Endothelial cell of hepatic sinusoid (primary cell): Measurements from ENCODE around the gene IMPDH1.
"Not testable (repeated sequence)": the region's sequence is repeated elsewhere in the genome, so short reads cannot be mapped to it uniquely, and the experiment has no call there.

Source experiments
- in situ Hi-C: cut with HindIII; loops from 2 replicates; pipeline ENCODE4 v1.10.0; 2017; ENCODE audit warnings: low sequenced_read_pairs

The IMPDH1 gene

DNA sequence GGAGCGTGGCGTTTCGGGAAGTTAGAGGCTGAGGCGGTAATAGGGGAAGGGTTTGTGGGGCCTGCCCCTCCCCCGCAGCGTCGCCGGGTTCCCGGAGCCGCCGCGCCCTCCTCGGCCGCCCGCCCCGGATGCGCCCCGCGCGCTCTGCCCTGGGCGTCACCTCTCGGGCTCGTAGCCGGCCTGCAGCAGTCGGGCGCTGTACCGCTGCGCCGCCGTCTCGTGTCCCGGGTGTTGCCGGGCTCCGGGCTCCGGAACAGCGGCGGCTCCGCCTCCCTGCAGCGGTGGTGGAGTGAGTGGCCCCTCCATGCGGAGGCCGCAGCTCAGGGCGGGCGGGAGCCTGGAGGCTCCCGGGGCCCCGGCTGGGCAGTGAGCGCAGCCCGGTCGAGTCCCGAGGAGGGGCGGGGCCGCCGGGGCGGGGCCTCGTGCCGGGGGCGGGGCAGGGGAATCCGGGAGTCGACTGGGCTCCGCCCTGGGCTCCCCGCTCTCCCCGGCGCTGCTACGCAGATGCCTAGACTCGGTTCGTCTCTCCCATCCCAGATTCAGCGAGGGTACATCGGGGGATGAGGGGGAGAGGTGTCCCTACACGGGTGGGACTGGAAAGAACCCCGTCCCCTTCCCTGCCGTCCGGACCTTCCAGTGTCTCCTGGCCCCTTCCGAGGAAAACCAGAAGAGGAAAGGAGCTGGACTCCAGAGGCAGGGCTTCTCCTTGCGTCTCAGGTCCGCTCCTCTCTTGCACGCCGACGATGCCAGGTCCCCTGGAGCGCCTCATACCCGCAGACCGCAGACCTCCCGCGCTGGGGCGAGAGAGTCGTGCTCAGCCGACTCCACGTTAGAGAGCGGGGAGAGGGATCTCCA, at the start of gene IMPDH1:
Gene IMPDH1, minus strand, starts transcription at position 387 of the 855 bp plus-strand sequence. Its CDS starts 81 bp downstream, at position 306.
- in situ Hi-C loops, result loop anchor here (5.0 to 10.0 kb wide), 2 partner anchors 55 to 58 kb away; no protein-coding TSS in a partner anchor

DNA sequence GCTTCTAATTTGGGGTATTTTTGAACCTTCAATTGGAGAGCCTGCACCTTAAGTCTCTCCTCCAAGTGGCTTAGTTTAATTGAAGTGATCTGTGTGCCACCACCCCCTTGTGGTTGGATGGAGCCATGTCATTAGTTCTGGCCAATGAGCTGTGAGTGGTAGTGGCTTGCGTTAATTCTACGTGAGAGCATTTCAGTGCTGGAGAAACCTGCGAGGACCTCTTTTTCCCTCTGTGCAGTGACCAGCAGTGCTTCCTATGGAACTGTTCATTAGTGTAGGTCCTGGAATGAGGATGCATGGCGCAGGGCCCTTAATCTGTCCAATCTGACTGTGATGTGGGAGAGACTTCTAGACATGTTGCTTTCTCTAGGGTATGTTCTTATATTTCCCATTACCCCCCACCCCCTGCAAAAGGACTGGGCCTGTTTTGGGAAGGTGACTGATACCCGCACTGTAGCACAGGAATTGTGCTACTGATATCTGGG, 49.7 kb upstream of the IMPDH1 start:
- in situ Hi-C loops, result no loop called here

DNA sequence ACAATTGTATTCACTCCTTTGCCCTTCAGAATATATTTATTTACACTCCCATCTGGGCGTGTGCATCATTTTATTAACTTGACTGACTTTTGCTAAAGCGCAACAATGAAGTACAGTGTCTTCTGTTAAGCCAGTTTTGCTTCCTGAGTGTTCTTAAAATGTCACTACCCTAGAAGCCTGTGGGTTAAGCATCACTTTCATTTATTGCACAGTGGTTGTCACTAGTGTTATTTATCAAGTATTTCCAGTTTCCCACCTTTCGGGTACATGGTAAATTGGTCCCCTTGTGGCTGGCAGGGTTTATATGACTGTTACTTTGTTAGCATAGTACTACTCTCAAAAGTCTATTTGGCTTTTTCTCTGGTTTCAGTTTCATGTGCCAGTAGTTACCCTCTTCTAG, 49.2 kb upstream of the IMPDH1 start:
- in situ Hi-C loops, result no loop called here

DNA sequence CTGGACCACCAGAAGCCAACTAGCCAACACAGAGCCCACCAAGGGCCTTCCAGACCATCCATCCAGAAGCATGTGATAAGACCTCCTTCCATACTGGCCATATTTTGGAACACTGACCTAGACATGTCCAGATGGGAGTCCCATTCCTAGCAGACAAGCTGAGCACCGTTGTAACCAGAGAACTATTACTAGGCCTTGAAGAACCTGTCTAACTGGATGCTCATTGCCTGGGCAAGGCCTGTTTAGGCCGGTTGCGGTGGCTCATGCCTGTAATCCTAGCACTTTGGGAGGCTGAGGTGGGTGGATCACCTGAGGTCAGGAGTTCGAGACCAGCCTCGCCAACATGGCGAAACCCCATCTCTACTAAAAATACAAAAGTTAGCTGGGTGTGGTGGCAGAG, 47.6 kb upstream of the IMPDH1 start:
- in situ Hi-C loops, result not testable (repeated sequence)

DNA sequence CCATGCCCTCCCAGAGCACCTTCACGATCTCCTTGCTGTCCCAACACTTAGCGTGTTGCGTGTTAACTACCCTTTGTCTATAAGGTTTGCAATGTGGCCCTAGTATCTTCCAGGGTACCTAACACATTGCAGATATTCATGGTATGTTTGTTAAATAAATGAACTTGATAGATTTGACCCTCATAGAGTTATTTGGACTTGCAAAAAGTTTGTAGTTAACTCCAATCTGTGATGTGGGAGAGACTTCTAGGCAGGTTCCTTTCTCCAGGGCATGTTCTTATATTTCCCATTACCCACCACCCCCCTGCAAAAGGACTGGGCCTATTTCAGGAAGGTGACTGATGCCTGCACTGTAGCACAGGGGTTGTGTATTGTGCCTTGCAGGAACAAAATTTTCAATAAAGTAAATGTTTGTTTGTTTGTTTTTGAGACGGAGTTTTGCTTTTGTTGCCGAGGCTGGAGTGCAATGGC, 46.5 kb upstream of the IMPDH1 start:
- in situ Hi-C loops, result no loop called here

DNA sequence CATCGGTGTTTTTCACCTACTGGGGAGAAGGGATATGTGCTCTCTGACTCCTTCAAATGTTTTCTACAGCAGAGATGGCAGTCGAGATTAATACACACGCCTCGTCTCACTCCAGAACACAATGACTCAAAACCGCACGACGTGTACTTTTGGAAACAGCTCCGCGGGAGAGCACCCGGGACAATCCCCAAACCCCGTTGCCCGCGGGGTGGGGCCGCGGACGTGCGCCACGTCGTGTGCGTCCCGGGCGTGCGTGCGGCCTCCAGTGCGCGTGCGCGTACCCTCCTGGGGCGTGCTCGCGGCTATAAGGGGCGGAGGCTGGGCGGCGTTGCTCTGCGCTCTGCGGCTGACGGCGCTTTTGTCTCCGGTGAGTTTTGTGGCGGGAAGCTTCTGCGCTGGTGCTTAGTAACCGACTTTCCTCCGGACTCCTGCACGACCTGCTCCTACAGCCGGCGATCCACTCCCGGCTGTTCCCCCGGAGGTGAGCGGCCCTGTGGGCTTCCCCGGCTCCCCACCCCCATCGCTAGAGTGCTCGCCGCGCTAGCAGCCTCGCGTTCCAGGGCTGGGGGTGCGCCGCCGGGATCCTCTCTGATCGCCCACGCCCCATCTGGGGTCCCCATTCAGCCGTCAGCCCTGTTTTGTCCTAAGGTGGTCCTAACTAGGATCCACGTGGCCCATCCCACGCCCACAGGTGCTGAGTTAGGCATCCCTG, 45.9 kb upstream of the IMPDH1 start, which contains the start of gene HILPDA:
Gene HILPDA, plus strand, starts transcription at position 336 of the 712 bp plus-strand sequence. CDS start 1,391 bp downstream, outside the sequence.
- in situ Hi-C loops, result no loop called here

DNA sequence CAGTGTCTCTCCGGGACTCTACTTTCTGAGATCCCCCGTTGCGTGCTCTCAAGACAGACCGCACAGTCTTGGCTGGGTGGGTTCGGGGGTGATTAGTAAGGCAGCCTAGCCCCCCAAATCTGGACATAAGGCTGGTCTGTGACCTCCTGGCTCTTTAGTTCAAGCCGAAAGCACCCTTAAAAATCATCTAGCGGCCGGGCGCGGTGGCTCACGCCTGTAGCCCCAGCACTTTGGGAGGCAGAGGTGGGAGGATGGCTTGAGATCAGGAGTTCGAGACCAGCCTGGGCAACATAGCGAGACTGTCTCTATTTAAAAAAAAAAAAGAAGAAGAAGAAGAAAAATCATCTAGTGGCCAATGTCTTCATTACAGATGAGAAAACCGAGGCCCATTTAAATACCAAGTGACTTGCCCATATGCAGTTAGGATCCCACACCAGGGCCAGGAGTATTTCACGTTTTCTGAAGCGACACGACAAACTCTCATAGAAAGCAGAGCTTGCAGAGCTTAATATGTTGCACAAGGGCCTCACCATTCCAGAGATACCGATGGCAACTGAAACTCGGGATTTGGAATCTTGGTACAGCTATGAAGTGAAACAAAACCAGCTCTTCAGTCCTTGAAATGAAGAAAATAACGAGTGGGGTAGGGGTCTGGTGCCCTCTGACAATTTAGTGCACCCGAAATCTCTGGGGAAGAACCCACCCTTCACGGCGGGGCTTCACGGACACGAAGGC, 45.2 kb upstream of the IMPDH1 start:
- in situ Hi-C loops, result no loop called here

DNA sequence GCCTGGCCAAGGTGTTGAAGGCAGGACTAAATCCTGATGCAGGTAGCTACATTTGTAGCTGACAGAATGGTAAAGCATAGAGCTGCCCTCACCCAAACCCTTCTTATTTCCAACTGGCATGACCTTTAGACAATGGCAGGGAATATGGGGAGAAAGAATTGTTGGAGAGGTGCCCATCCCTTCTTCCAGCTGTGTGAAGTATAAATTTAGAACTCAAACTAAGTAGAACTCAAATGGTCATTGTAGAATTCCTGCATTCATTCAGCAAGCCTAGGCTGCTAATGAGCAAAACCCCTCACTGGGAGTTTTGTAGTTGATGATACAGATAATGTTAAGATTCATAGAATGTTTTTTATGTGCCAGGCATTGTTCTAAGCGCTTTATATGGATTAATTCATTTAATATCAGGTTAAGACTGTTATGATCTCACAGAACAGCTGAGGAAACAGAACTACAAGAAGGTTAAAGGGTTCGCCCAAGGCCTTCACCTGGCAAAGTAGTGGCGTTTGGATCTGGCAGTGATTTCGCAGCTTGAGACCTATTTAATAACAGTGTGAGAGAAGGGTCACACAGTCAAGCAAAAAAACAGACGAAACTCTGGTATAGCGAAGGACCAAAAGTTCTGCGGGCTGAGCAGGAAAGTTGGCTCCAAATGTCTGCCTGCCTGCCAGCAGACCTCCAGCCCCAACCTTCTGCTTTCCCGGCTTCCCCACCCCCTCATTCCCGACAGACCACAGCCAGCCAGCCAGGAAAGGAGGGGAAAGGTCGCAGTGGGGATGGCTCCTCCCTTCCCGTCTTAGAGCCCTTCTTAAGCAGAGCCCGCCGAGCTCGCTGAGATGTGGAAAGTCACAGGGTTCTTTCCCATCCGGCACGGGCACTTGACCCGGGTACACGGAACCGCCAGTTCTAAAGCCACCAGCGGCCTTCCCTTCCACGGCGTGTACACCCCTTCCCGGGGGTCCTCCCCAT, 44.3 kb upstream of the IMPDH1 start:
- in situ Hi-C loops, result no loop called here

DNA sequence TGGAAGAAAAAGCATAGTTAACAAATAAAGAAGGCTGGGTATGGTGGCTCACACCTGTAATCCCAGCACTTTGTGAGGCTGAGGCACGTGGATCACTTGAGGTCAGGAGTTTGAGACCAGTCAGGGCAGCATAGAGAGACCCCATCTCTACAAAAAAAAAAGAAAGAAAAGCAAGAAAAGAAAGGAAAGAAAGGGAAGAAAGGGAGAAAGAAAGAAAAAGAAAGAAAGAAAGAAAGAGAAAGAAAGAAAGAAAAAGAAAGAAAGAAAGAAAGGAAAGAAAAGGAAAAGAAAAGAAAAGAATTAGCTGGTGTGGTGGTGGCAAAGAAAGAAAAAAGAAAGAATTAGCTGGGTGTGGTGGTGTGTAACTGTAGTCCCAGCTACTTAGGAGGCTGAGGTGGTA, 42.8 kb upstream of the IMPDH1 start:
- in situ Hi-C loops, result no loop called here

DNA sequence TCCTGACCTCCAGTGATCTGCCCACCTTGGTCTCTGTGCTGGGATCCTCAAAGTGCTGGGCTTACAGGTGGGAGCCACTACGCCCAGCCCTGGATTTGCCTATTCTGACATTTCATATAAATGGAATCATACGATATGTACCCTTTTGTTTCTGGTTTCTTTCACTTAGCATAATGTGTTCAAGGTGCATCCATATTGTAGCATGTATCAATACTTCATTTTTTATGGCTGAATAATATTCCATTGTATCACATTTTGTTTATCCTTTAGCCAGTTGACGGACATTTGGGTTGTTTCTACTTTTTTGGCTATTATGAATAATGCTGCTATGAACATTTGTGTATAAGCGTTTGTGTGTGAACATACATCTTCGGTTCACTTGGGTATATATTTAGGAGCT, 41.1 kb upstream of the IMPDH1 start:
- in situ Hi-C loops, result no loop called here

DNA sequence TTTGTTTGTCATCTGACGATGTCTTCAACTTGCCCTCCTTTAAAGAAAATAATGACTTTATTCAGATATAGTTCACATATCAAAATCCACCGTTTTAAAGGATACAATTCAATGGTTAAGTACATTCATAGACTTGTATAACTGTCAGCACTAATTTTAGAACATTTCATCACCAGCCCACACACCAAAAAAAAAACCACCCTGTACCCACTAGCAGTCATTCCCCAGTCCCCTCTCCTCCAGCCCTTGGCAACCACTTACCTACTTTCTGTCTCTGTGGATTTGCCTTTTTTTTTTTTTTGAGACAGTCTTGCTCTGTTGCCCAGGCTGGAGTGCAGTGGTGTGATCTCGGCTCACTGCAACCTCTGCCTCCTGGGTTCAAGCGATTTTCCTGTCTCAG, 40.6 kb upstream of the IMPDH1 start:
- in situ Hi-C loops, result no loop called here

DNA sequence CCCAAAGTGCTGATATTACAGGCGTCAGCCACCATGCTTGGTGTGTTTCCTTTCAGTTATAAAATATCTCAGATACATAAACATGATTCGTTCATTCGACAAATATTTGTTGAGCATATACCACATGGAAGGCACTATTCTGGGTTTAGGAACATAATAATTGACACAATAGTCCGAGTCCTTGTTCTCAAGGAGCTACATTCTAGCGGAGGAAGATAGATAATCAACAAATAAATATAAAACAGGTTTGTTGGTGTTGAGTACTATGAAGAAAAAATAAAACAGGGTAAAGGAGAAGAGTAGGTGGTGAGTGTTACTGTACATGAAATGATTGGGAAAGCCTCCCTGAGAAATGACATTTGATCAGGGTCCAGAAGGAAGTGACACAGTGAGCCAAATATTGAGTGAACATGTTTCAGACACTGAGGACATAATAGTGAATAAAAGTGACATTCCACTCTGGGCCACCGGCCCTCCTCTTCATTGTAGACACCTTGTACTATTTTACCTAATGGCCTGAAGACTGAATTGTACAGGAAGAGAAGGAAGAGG, 39.0 kb upstream of the IMPDH1 start:
- in situ Hi-C loops, result loop anchor here (10.0 kb wide), 1 partner anchor 54 kb away; no protein-coding TSS in a partner anchor

DNA sequence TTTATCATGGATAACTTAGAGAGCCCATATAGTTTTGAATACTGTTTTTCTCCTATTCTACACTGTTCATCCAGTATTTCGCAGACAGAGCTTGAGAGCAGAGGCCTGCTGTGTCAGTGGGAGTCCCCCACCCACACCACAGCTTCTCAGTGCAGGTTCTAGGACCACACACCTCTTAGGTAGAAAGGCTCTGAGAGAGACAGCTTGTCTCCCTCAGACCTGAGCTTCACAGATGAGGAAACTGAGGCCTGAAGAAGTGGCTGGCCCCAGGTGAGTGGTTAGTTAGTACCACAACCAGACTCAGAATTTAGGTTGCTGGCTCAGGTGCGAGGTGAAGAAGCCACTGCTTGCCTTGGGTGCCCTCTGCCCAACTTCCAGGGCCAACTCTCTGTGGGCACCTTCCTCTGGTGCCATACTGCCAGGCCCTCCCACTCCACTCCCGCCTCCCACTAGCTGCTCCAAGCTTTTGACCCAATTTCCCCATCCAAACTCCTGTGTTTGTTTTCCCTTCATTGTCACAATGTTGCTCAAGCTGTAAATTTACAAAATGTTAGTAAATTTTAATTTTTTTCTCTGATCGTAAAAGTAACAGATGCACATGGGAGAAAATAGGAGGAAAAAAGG, 38.3 kb upstream of the IMPDH1 start:
- in situ Hi-C loops, result loop anchor here (10.0 kb wide), 1 partner anchor 53 kb away; no protein-coding TSS in a partner anchor

DNA sequence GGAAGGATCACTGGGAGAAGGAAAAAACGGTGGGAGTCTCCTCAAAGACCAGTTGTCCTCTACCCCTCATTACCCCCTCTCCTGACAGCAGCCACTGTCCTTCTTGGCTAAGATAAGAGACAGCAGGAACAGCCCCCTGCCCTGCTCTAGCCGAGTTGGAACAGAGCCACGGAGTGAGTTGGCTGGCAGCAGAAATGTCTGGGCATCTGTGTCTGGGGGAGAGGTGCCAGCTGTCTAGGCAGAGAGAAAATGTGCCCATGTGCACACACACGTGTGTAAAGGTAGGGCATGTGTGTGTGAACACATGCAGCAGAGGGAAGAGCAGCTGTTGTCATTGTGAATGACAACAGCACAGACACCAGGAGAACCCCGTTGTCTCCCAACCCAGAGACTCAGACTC, 36.5 kb upstream of the IMPDH1 start:
- in situ Hi-C loops, result loop anchor here (10.0 kb wide), 1 partner anchor 52 kb away; no protein-coding TSS in a partner anchor

DNA sequence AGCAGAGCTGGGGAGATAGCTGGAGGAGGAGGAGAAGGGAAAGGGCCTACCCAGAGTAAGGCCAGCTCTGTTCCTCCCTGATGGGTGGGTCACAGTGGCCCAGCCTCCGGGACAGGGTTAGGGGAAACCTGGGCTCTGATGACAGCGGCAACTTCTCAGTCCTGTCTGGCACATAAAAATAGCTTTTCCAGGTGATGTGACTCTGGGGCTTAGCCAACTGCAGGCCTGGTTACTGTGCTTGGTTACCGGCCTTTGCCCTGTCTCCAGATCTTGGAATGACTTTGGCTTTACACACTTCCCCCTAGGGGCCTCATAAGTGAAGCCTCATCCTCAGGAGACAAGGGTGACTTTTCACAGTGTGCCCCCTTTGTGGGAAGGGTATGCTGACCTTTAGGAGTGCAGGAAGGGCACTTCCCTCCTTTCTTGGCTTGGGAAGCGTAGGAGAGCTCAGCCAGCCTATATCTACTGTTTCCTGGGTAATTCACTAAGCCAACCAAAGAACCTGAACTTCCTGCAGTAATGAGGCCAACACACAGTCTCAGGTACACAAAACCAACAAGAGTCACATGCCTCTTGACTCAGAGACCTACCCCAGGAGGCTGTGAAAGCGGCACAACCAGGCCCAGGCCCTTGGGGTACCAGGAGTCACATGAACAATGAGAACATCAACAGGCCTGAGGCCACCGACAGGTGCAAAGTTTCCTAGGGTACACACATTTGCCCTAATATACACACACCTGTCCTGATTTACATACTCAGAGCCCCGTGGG, 34.2 kb upstream of the IMPDH1 start:
- in situ Hi-C loops, result loop anchor here (10.0 kb wide), 1 partner anchor 49 kb away; no protein-coding TSS in a partner anchor

DNA sequence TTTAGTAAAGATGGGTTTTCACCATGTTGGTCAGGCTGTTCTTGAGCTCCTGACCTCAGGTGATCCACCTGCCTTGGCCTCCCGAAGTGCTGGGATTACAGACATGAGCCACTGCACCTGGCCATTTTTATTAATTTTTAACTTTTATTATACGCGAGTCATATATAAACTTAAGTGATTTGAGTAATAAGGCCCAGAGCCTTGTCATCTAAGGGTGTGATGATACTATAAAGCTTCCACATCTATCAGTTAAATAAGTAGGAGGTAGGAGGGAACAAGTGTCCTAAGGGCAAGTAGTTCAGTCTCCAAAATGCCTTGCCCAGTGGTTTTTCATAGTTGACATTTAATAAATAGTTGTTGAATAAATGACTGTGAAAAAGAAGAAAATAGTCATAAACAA, 32.6 kb upstream of the IMPDH1 start:
- in situ Hi-C loops, result loop anchor here (10.0 kb wide), 1 partner anchor 48 kb away; no protein-coding TSS in a partner anchor

DNA sequence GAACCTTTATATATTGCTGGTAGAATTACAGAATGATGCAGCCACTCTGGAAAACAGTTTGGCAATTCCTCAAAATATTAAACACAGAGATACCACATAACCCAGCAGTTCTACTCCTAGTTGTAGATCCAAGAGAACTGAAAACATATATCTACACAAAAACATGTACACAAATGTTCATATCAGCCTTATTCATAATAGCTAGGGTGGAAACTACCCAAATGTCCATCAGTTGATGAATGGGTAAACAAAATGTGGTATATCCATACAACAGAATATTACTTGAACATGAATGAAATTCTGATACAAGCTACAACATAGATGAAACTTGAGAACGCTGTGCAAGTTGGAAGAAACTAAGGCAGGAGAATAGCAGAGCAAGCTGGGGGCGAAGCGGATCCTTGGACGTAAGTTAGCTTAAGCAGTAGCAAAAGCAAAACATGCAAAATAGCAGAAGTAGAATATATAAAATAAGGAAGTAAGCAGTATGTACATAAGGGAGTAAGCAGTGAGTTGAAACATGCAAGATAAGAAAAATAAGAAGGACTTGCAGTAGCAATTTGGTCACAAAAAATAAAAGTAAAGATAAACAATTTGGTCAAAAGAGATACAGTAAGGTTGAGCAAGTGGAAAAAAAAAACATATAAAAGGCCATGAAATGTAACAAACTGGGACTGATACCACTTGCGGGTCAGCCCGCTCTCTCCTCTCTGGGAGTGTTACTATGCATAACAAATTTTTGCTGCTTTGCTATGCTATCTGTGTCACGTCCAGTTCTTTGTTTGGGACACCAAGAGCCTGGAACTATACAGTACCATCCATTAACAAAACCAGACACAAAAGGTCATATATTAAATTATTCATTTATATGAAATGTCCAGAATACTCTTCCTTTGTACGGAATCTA, 27.9 kb upstream of the IMPDH1 start:
- in situ Hi-C loops, result no loop called here
